Nasal cavity respiratory epithelium epithelial cell of viscerocranial mucosa (primary cell): ENCODE results near the gene STRN4. TPM values are rescaled to one million over a fixed set of nuclear protein-coding genes. Genes with fewer than 3 reads are reported as not detected.

Experiments
- total RNA-seq: library from RNA; depleted of rRNA; stranded (reverse); fragments of >200 nt; gene quantifications from 2 replicates; pipeline ENCODE4 v1.2.3, GENCODE V29; 2014

STRN4 gene, protein sequence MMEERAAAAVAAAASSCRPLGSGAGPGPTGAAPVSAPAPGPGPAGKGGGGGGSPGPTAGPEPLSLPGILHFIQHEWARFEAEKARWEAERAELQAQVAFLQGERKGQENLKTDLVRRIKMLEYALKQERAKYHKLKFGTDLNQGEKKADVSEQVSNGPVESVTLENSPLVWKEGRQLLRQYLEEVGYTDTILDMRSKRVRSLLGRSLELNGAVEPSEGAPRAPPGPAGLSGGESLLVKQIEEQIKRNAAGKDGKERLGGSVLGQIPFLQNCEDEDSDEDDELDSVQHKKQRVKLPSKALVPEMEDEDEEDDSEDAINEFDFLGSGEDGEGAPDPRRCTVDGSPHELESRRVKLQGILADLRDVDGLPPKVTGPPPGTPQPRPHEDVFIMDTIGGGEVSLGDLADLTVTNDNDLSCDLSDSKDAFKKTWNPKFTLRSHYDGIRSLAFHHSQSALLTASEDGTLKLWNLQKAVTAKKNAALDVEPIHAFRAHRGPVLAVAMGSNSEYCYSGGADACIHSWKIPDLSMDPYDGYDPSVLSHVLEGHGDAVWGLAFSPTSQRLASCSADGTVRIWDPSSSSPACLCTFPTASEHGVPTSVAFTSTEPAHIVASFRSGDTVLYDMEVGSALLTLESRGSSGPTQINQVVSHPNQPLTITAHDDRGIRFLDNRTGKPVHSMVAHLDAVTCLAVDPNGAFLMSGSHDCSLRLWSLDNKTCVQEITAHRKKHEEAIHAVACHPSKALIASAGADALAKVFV
- 85.8 and 94.1 TPM in 2 replicates for total RNA-seq

DNA sequence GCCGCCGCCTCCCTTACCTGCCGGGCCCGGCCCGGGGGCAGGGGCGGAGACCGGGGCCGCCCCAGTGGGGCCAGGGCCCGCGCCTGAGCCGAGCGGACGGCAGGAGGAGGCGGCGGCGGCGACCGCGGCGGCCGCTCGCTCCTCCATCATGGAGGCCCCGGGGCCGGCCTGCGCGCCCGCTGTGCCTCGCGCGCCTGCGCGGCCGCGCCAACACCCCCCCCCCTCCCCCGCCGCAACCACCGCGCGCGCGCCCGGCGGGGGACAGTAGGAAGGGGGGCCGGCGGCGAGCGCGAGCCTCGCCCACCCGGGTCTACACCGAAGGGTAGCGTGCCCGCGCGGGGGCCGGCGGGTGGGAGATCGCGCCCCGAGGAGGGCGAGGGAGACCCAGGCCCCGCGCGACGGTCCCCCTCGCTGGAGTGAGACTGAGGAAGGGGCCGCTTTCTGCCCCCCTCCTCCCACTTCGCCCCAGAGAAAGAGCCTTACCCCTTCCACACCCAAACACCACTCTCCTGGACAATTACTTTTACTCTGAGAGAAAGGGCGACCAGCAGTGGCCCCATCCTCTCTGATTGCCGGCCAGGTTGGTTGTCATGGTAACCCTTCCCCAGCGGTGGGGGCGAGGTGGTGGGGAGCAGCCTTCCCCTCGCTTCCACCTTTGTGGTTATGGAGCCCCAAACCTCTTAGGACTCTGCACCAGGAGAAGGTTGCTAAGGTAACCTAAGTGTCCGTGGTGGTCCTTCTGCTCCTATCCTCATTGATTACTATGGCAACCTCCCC is at the start of gene STRN4:
Gene STRN4 (minus strand): TSS at position 170 of the 777 bp plus-strand sequence. CDS start 20 bp downstream, at position 150.

DNA sequence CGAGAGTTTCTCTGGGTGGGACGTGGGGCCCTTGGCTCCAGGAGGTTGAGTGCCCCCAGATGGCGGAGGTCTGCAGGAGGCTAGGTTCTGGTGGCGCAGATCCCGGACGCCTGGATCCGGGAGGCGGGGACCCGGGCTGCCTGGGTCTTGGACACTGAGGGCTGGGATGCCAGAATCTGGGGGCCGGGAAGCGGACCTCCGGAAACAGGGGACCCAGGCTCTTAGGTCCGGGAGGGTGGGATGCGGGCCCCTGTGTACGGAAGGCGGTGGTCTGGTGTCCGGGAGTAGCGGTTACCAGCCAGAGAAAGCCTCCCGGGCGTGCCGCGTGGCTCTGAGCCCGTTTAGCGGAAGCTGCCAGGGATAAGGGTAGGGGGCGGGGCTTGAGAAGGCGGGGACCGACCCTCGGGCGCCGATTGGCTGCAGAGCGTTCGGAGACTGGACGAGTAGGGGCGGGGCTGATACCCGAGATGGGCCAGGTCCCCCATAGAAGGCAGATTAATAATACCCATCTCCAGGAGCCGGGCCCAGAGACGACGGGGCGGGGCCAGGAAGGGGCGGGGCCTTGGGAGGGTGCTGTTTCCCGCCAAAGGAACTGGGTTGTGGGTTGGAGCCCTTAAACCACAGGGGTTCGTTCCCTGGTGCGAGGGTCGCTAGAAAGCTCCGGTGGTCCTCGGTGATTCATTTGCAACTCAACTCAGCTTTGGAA is 42.2 kb upstream of the STRN4 start, which contains the start of gene SLC1A5:
Gene SLC1A5 (minus strand): TSS at position 333 of the 706 bp plus-strand sequence. CDS start 629 bp downstream, outside the sequence.

DNA sequence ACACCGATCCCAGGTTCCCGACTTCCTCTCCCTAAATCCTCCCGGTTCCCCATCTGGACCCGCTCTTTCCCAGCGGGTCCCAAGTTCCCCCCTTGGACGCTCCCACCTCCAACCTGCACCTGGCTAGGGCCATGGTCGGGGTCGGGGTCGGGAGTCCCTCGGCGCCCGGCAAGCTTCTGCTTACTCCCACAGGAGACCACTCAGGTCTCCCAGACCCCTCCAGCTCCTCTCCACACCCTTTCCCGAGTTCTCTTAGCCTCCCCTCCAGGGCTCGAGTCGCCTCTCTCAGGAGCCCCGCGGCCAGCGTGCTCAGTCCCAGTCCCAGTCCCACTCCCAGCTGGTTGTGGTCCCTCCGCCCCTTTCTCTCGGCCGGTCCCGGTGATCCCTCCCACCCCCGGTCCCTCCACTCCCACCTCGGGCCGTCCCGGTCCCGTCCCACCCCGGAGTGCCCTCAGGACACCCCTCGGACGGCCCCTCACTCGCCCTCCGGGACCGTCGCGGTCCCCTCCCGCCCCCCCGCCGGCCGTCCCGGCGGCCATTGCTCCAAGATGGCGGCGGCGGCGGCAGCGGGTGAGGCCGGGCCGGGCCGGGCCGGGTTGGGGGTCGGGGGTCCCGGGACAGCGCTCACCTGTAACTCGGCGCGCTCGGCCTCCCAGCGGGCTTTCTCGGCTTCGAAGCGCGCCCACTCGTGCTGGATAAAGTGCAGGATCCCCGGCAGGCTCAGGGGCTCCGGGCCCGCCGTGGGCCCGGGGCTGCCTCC is 549 bp downstream of the STRN4 start, which contains the start of gene FKRP:
Gene FKRP (plus strand): TSS at position 537 of the 760 bp plus-strand sequence. CDS start 9,394 bp downstream, outside the sequence.

DNA sequence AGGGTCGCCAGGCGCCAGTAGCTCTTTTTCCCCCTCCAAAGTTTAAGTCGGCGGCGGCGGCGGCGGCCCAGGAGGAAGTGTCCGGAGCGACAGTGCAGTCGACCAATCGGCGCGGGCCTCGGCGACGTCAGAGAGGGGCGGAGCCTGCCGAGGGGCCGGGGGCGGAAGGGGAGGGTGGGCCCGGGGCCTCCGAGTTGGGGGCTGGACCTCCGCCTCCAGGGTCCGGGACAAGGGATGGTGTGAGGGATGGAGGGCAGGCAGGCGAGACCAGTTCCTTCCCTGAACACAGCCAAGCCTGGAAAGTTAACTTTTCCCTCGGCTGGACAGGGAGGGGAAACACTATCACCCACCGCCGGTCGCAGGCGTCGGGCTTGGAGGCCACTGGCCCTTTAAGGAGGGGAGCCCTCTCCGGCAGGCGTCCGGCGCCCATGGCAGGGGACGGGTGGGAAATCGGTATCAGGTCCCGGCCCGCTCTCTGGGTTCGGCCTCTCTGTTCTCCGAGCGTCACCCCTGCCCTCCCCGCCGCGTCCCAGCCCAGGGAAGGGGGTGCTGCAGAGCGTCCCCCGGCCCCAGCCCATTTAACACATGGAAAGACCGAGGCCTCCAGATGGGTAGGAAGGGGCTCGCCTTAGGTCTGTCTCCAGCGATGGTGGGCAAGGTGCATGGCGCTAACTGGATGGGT is 29.1 kb downstream of the STRN4 start, which contains the start of gene PRKD2:
Gene PRKD2 (minus strand): TSS at position 81 of the 682 bp plus-strand sequence. CDS start 744 bp downstream, outside the sequence.

Other genes starting within 250 kb of the STRN4 start
- 73.1 and 94.7 TPM in 2 replicates for gene CALM3, start 145.1 kb downstream of the STRN4 start, total RNA-seq
- not detected in 2 replicates for gene PTGIR, start 121.4 kb downstream of the STRN4 start, total RNA-seq
- not detected in 2 replicates for gene GNG8, start 110.2 kb downstream of the STRN4 start, total RNA-seq
- under 0.01 TPM in 1 of 2 replicates, not detected in the other for gene DACT3, start 85.3 kb downstream of the STRN4 start, total RNA-seq
- gene PRKD2, start 29.3 kb downstream of the STRN4 start, total RNA-seq, result 17.4 and 50.8 TPM in 2 replicates
- 10.9 and 16.9 TPM in 2 replicates for gene FKRP, start 393 bp downstream of the STRN4 start, total RNA-seq
- 330 and 503 TPM in 2 replicates for gene SLC1A5, start 42.1 kb upstream of the STRN4 start, total RNA-seq
- gene AP2S1, start 104.4 kb upstream of the STRN4 start, total RNA-seq, result 104 and 109 TPM in 2 replicates
- gene ARHGAP35, start 114.5 kb upstream of the STRN4 start, total RNA-seq, result 40.3 and 74.0 TPM in 2 replicates